HG03378 (cell line): ENCODE data around the gene METTL6.
"Not testable (repeated sequence)": the region's sequence is repeated elsewhere in the genome, so short reads cannot be mapped to it uniquely, and the experiment has no call there.

Experiments used
- ATAC-seq: cut with Tn5 transposase; IDR thresholded peaks from one replicate; pipeline ENCODE4 v1.9.1; 2021; ENCODE audit warnings: mild to moderate bottlenecking, moderate library complexity; ENCODE audit not compliant: unreplicated experiment

METTL6 gene

GRCh38 chr3:15451216-15452113, 24.1 kb upstream of the METTL6 start:
- no peak for ATAC-seq

DNA sequence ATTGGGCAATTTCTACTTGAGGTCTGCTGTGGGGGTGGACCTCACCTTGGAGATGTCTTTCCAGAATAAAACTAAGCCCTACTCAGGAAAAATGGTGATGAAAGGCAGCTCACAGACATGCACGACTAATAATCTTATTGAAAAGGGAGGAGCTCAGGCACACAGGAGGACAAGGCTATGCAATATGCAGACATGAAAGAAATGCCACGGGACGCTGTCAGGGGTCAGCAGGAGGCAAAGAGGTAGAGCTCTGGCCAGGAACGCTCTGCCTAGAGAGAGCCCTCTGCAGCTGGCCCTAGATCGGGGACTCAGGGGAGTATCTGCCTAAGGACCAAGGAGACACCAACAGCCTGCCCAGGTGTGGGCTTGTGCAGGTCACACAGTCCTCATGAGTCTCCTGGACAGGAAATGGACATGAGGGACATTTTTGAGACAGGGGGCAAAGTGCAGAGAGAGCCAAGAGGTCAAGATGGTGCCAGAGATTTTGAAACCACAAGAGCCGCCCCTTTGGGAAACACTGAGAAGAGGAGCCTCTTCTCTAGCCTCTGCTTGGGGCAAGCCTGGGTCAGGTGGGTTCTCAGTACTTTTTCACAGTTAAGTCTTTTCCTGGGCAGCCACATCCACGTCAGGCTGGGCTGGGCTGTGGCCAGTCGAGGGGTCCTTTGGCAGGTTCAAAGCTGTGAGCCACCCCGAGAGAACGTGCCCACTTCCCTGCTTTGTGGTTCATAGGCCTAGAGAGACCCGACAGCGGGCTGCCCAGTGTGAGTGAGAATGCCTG, 23.3 kb upstream of the METTL6 start:
- ATAC-seq = no peak

- no peak for ATAC-seq
Measured at GRCh38 chr3:15449489-15450224, 22.3 kb upstream of the METTL6 start.

- no peak for ATAC-seq
Measured at GRCh38 chr3:15443826-15444524, 16.6 kb upstream of the METTL6 start.

DNA sequence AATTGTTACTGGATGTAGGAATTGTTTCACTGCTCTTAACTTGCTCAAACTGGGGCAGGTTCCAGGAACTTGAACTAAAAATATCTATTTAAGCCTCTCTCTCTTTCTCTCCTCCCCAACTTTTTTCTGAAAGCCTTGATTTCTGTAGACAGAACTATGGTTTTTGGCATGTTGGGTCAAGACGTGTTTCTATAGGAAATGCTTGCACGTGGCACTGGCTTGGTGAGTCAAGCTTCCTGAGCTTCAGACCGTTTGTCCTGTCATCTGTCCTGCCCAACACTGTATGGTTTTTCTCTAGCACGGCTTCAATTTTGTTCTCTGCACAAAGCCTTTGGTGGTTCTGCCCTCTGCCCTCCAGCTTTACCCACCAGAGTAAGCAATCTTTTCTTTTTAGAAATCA, 13.5 kb upstream of the METTL6 start:
- ATAC-seq = no peak

- no peak for ATAC-seq
Measured at GRCh38 chr3:15439476-15439875, 12.1 kb upstream of the METTL6 start.

DNA sequence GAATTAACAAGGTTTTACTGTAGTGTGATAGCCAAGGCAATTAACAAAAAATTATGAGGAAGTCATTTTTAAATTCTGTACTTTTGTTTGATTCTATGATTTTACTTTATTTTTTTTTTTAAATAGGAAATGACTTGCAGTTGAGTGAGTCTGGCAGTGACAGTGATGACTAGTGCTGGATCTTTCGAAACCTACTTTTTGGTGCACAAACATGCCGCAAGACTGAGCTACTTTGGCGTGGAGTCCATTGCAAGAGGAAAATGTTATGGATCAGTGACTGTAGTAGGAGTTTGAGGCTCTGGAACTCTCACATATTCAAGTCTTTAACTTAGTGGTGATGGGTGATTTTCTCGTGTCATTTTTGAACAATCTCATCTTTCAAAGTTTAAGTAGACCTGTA, 11.6 kb upstream of the METTL6 start:
- no peak for ATAC-seq

DNA sequence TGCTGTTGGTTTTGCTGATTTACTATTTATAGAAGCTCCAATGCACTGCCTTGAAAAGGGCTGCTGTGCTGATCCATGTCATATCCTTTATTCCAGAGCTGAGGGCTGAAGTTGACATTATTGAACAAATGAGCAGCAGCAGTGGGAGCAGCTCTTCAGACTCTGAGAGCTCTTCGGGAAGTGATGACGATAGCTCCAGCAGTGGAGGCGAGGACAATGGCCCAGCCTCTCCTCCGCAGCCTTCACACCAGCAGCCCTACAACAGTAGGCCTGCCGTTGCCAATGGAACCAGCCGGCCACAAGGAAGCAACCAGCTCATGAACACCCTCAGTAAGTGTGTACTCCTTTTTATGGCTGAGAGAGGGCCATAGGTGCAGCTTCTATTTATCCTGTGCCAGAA, 8.9 kb upstream of the METTL6 start:
- ATAC-seq = no peak

GRCh38 chr3:15434756-15435155, 7.4 kb upstream of the METTL6 start:
- ATAC-seq = no peak

DNA sequence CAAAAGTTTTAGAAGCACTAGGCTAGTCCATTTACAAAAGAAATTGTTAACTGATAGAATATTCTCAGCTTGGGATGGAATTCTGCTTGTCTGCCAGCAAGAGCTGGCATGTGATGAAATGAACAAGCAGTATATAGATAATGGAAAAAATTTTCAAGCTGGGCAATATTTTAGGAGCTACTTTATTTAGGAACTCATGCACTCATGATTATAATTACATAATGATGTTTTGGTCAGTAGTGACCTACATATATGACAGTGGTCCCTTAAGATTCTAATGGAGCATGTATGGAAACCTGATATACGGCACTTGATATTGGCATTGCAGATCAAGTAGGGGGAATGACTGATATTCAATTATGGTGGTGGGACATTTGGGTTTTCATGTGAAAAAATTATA, 6.2 kb upstream of the METTL6 start:
- no peak for ATAC-seq

DNA sequence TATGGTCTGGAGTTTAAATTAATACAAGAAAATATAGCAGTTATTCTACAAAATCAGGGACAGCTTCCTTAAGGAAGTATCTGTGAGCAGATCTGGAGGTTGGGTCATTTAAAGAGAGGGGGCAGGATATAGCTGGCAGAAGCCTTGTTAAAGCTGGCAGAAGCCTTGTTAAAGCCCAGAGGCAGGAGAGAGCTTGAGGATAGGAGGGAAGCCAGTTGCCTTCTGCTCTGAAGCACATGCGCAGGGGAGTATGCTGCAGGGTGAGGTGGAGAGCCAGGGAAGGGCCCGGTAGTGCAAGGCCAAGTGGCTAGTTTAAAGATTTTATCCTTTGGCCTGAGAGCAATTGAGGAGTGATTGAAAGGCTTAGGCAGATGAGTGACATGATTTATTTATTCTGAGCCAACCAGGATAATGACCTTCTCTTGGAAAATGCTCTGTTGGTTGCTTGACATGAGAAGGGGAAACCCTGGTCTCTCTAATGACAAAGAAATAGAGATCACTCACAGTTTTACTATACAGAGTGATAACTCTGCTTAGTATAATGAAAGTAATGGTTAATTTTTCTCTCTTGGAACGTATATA, 4.0 kb upstream of the METTL6 start:
- no peak for ATAC-seq

- ATAC-seq = no peak
Measured at GRCh38 chr3:15430624-15431023, 3.3 kb upstream of the METTL6 start.

DNA sequence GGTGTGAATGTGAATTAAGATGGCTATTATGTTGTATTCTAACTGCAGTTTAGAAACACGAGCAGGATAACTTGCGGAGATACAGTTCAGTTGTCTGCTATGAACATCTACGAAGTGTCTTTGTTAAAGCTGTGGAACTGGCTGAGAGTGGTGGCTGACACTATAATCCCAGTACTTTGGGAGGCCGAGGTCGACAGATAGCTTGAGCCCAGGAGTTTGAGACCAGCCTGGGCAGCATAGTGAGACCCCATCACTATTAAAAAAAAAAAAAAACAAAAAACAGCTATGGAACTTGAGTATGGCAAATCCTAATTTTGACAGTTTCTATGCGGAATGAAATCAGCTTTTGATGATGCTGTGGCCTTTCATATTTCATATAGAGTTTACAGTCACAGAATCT, 1.7 kb upstream of the METTL6 start:
- ATAC-seq = no peak

- ATAC-seq = no peak
Measured at GRCh38 chr3:15428539-15428938, 1.2 kb upstream of the METTL6 start.

- no peak for ATAC-seq
Measured at GRCh38 chr3:15427981-15428380, 637 bp upstream of the METTL6 start.

DNA sequence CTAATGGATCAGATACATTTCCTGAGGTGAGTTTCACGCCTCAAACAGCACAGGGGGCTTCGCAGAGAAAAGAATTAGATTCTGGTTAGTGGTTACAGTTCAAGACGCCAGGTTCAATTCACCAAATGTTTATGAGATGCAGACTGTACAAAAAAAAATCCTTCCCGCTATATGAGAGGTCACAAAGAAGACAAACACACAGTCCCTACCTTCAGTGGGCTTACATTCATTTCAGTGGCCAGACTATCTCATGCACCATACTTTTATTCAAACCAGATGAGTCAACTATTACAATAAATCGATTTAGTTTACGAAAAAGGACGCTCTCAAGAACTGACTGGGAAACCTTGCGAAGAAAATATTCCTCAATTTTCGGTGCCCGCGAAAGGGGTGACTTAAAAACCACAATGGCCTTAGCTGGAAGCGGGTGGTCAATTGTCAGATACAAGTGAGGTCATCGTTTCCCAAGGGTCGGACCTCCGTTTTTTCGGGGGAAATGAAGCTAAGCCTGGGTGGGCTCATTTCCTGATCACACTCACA, 695 bp downstream of the METTL6 start:
- no peak for ATAC-seq

GRCh38 chr3:15420871-15421270, 6.5 kb downstream of the METTL6 start:
- ATAC-seq = no peak

DNA sequence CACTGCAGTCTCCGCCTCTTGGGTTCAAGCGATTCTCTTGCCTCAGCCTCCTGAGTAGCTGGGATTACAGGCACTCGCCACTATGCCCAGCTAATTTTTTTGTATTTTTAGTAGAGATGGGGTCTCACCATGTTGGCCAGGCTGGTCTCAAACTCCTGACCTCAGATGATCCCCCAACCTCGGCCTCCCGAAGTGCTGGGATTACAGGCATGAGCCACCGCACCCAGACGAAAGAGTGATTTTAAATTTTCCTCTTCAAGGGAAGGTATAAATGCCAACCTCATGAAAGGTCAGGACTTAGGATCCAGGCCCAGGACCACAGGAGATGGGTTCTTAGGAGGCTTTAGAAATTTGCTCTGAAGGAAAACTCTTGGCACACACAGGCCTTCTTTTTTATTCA, 16.4 kb downstream of the METTL6 start:
- not testable (repeated sequence) for ATAC-seq

- no peak for ATAC-seq
Measured at GRCh38 chr3:15409774-15410173, 17.6 kb downstream of the METTL6 start.

DNA sequence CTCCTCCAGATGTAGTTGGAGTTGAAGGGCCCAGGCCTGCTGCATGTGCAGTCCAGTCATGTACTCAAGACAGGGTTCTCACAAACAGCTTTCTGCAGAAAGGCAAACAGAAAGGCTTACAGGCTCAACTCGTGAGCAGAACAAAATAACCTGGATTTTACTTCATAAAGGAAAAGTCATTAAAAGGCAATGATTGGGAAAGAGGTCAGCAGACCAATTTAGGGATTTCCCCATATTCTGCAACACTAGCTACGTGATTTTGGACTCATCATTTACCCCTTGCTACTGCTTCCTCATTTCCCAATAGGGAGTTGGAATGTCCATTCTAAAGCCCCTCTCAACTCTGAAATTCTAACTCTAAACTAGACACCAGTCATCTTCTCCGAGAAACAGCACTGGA, 18.1 kb downstream of the METTL6 start:
- no peak for ATAC-seq
